Pancreas (tissue), 10 donors: ENCODE results near the gene SRPK2. TPM values are rescaled to one million over a fixed set of nuclear protein-coding genes. Genes with fewer than 3 reads are reported as not detected.
"Not testable (repeated sequence)": the region's sequence is repeated elsewhere in the genome, so short reads cannot be mapped to it uniquely, and the experiment has no call there.

Source experiments
- ATAC-seq, 4 donors: fragments of 200-7000 bp; cut with Tn5 transposase; one replicate each; pipeline versions ENCODE4 v1.8.0 to v1.9.1; 2020; ENCODE audit warnings: mild to moderate bottlenecking in 4 of 4, moderate library complexity in 4 of 4
- DNase-seq, 6 donors: peaks; one replicate each; pipeline ENCODE4 v3.0.0-alpha.2; 2020
- FAIRE-seq: peaks from 2 replicates; lab custom pipeline; 2012; peaks lifted over from hg19 to GRCh38; lab: Jason Lieb, UNC
- H3K27ac ChIP-seq, 4 donors: fragments of 200-600 bp; sonication (generic); 1 replicate in 3 of 4; 2 replicates in 1 of 4; pipeline versions ENCODE4 v1.5.0 to v1.8.0; 2020
- H3K27me3 ChIP-seq, 4 donors: fragments of 200-600 bp; one replicate each; pipeline ENCODE4 v1.8.0; 2021
- H3K36me3 ChIP-seq, 3 donors: fragments of 200-600 bp; sonication (generic) in 1 of 3; one replicate each; pipeline versions ENCODE4 v1.5.0 to v1.8.0; 2020 to 2021
- H3K4me1 ChIP-seq, 3 donors: fragments of 200-600 bp; one replicate each; pipeline ENCODE4 v1.8.0; 2021
- H3K4me3 ChIP-seq, 4 donors: fragments of 200-600 bp; sonication (generic) in 2 of 4; one replicate each; pipeline versions ENCODE4 v1.5.0 to v1.8.0; 2020 to 2021
- H3K9me3 ChIP-seq, 4 donors: fragments of 200-600 bp; one replicate each; pipeline ENCODE4 v1.8.0; 2021
- CTCF ChIP-seq, 4 donors: fragments of 200-600 bp; sonication (generic) in 3 of 4; IDR thresholded peaks; one replicate each; pipeline versions ENCODE4 v1.5.0 to v1.8.0; 2021; ENCODE audit warnings: antibody characterized with exemption in 4 of 4
- WGBS, 2 donors: extraction: QIAGEN DNeasy Blood & Tissue Kit; methylation state at CpG; one replicate each; pipeline ENCODE4 v1.1.7; 2013; 5-methylcytosine and 5-hydroxymethylcytosine counted together
- intact Hi-C, 3 donors: fragments of 100-400 bp; cut with DNase I; formaldehyde crosslinking; loops; one replicate each; pipeline versions ENCODE4 v1.11.1 to v1.14.2; 2022
- polyA plus RNA-seq, 2 donors: library from polyadenylated mRNA; stranded (reverse); fragments of 200-250 nt; gene quantifications; one replicate each; pipeline ENCODE4 v1.2.3, GENCODE V29; 2013
- total RNA-seq, 6 donors: library from RNA; stranded (reverse); fragmentation: NEBNext Ultra II Directional in 4 of 6; extraction: Animal tissue kit (Norgen Biotek cat#: 25700) in 4 of 6; gene quantifications; one replicate each; pipeline versions ENCODE4 v1.2.1 to v1.2.4, GENCODE V29; 2021 to 2023
- donor health status: healthy with polysubstance abuse.
- donor health status: DM: no; HTN: no; CAD: no; lungs with moderate emphysema.
- donor health status: DM: no; HTN: no; CAD: no.
- donor health status: control.
- donor health status: control.
- donor health status: Bipolar disorder and iron deficiency.
- donor health status: DM: yes; HTN: yes; CAD: no.
- donor health status: DM: no; HTN: no; CAD: no.
- donor health status: DM: no; HTN: no; CAD: no.
- donor health status: DM: yes; HTN: yes; CAD: no.

The SRPK2 gene
- total and polyA plus RNA-seq, 8 donors, result 6.5 to 27.4 (median 16.4) TPM

GRCh38 chr7:105423987-105424386 is 35.3 kb upstream of the SRPK2 start:
- Histone ChIP-seq H3K27ac (no peak overlapping the region), H3K27me3 (no peaks in the 10 kb centered on the region), H3K4me3 (no peak overlapping the region), H3K4me1 (no peaks in the 10 kb centered on the region), H3K9me3 (no peaks in the 10 kb centered on the region), H3K36me3 (no peaks in the 10 kb centered on the region)
- ATAC-seq (no peak), FAIRE-seq (no peak), DNase-seq (no peak)
- TF ChIP-seq CTCF (IDR thresholded peaks at IDR 0.05), result no peak
- intact Hi-C loops, result no loop called here
- 95 to 100% methylated on average over 2 of the region's 2 CpGs for WGBS, 2 donors

- TF ChIP-seq CTCF (IDR thresholded peaks at IDR 0.05), result no peak
- Histone ChIP-seq H3K27ac (no peak overlapping the region), H3K9me3 (no peaks in the 10 kb centered on the region), H3K36me3 (no peaks in the 10 kb centered on the region), H3K4me3 (no peak overlapping the region), H3K4me1 (no peaks in the 10 kb centered on the region), H3K27me3 (no peaks in the 10 kb centered on the region)
- no peak for ATAC-seq
- intact Hi-C loops, result no loop called here
- FAIRE-seq, result no peak
- WGBS, 2 donors, result 76 to 81% methylated on average over 8 of the region's 8 CpGs
- no peak for DNase-seq
These were observed 25.2 kb upstream of the SRPK2 start for GRCh38 chr7:105413887-105414437.

- intact Hi-C loops, ATAC-seq, H3K27ac ChIP-seq, H3K27me3 ChIP-seq, H3K4me3 ChIP-seq, H3K4me1 ChIP-seq, H3K9me3 ChIP-seq, FAIRE-seq, H3K36me3 ChIP-seq: not testable (repeated sequence)
- WGBS, 2 donors, result 91 to 93% methylated on average over 17 to 36 of the region's 36 CpGs
- peak in 1 of 6 donors; percentile 68 for DNase-seq
These were observed 22.1 kb upstream of the SRPK2 start for GRCh38 chr7:105410774-105411173.

GRCh38 chr7:105409775-105410174 is 21.1 kb upstream of the SRPK2 start:
- intact Hi-C loops, result loop anchor here in 2 of 3 donors (10.0 kb wide), 1 partner anchor 75 kb away; no protein-coding TSS in a partner anchor
- H3K36me3 ChIP-seq, H3K27me3 ChIP-seq, H3K9me3 ChIP-seq, H3K4me1 ChIP-seq, ATAC-seq, H3K4me3 ChIP-seq, H3K27ac ChIP-seq, DNase-seq, FAIRE-seq: not testable (repeated sequence)
- 56 to 73% methylated on average over 1 of the region's 3 CpGs for WGBS, 2 donors

- ATAC-seq, result no peak
- intact Hi-C loops, result loop anchor here in 2 of 3 donors (10.0 kb wide), 1 partner anchor 76 kb away; no protein-coding TSS in a partner anchor
- Histone ChIP-seq H3K36me3 (no peaks in the 10 kb centered on the region), H3K4me1 (no peaks in the 10 kb centered on the region), H3K9me3 (no peaks in the 10 kb centered on the region), H3K27ac (no peak overlapping the region), H3K4me3 (no peak overlapping the region), H3K27me3 (no peaks in the 10 kb centered on the region)
- 86 to 96% methylated on average over 5 of the region's 5 CpGs for WGBS, 2 donors
- FAIRE-seq, result no peak
- TF ChIP-seq CTCF (IDR thresholded peaks at IDR 0.05), result no peak
- DNase-seq, result no peak
These were observed 20.2 kb upstream of the SRPK2 start for GRCh38 chr7:105408791-105409410.

GRCh38 chr7:105403128-105403527 is 14.4 kb upstream of the SRPK2 start:
- H3K9me3 ChIP-seq, result no peaks in the 10 kb centered on the region
- no peak for ATAC-seq
- DNase-seq, result no peak
- no peaks in the 10 kb centered on the region for H3K27me3 ChIP-seq
- no peak for FAIRE-seq
- intact Hi-C loops, result loop anchor here in 2 of 3 donors (10.0 kb wide), 1 partner anchor 82 kb away; no protein-coding TSS in a partner anchor
- no peak overlapping the region for H3K4me3 ChIP-seq
- TF ChIP-seq CTCF (IDR thresholded peaks at IDR 0.05), result no peak
- H3K4me1 ChIP-seq, result no peaks in the 10 kb centered on the region
- no peak overlapping the region for H3K27ac ChIP-seq
- WGBS, 2 donors, result 88 to 91% methylated on average over 6 of the region's 6 CpGs
- H3K36me3 ChIP-seq, result no peaks in the 10 kb centered on the region
